ENCODE results near the gene EIPR1.
A peak's percentile ranks its signal among the peaks of the same experiment; 100 is the strongest.

The EIPR1 gene

GRCh38 chr2:3265471-3265870 is 112.1 kb downstream of the EIPR1 start:
- DNase-seq, result no peak

GRCh38 chr2:3264010-3264744 is 113.4 kb downstream of the EIPR1 start:
- DNase-seq, result no peak

GRCh38 chr2:3263487-3263886 is 114.1 kb downstream of the EIPR1 start:
- no peak for DNase-seq

GRCh38 chr2:3262437-3263388 is 114.9 kb downstream of the EIPR1 start:
- no peak for DNase-seq

- DNase-seq, result no peak
Observed at GRCh38 chr2:3261511-3261910, 116.1 kb downstream of the EIPR1 start.

DNA sequence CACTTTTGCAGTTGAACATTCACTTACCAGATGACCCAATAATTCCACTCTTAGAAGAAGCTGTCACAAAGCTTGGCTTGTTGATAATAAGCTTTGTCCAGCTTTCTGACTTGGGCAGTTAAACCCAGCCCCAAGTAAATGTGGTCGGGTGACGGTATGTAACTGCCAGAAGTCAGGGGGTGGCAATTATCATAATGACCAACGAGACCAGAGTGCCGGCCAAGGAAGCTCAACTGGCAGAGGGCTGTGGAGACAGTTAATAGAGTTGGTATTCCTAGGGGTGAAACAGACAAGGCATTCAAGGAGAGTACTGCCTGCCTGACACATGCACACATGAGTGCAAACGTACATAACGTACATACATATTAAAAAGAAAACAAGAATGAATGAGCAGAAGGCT is 116.7 kb downstream of the EIPR1 start:
- no peak for DNase-seq

DNA sequence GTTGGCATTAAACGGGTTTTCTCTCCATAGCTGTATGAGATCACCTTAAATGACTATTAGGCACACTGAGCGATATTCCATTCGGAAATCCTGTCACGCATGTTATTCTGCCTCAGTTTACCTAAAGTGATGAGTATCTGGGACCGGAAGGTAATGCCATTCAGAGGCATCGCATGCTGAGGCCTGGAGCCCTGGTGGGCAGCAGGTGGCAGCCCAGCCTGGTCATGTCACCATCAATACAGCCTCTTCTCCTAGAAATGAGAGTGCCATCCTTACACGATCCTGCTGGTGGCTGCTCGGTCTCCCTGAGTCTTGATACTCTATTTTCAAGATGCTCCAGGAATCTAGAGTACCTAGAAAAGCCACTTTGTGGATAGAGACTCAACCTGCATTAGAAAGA is 119.8 kb downstream of the EIPR1 start:
- no peak for DNase-seq

- DNase-seq, result peak; percentile 28
Observed at GRCh38 chr2:3257166-3257565, 120.5 kb downstream of the EIPR1 start.

- DNase-seq, result no peak
Observed at GRCh38 chr2:3256605-3257004, 121.0 kb downstream of the EIPR1 start.

DNA sequence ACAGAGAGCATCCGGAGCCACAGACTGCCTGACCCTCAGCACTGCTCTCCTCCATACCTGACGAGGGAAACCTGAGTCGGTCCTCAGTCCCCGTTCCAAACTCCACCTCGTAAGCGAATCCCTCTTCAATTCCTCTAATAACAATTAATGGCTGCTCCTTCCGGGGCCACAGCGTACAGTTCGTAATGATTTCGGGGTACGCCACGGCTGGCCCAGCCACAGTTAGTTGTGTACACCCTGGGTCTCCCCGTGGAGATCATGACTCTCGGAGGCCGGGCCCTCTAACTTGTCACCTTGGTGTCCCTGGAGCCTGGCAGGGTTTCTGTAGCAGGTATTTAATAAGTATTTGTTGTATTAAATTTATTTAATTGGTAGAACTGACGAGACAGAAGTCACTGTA is 121.5 kb downstream of the EIPR1 start:
- no peak for DNase-seq

DNA sequence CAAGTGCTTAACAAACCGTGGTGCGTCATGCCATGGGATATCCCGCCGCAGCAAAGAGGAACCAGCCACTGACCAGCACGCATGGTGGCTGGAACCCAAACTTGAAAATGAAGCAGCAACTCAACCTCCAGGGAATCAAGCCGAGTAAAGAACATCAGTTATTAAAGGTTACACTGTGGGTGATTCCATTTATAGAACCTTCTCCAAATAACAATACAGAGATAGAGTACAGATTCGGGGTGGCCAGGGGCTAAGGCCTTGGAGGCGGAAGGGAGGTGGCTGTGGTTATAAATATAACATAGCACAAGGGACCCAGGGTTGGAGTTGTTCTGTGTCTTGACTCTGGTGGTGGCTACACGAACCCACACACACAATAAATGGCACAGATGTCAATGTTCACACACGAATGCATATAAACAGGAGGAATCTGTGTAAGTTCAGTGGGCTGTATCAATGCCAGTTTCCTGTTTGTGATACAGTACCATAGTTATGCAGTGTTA is 123.1 kb downstream of the EIPR1 start:
- no peak for DNase-seq

GRCh38 chr2:3253913-3254441 is 123.6 kb downstream of the EIPR1 start:
- no peak for DNase-seq

GRCh38 chr2:3251946-3252345 is 125.7 kb downstream of the EIPR1 start:
- DNase-seq, result peak; percentile 4

GRCh38 chr2:3249476-3249962 is 128.1 kb downstream of the EIPR1 start:
- DNase-seq, result no peak

DNA sequence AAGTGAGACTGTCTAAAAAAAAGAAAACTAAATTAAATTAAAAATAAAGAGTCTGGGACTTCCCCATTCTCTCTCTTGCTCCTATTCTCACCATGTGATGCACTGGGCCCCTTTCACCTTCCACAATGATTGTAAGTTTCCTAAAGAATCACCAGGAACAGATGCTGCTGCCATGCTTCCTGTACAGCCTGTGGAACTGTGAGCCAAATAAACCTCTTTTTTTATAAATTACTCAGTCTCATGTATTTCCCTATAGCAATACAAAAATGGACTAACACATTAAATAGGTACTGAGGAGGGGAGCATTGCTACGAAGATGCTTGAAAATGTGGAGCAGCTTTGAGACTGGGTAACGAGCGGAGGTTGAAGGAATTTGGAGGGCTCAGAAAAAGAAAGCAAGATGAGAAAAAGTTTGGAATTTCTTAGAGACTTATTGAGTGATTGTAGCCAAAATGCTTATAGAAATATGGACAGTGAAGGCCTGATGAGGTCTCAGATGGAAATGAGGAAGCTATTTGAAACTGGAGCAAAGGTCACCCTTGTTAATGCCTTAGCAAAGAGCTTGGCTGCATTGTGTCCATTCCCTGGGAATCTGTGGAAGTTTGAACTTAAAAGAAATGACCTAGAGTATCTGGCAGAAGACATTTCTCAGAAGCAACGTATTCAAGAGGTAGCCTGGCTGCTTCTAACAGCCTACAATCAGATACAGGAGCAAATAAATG is 128.7 kb downstream of the EIPR1 start:
- no peak for DNase-seq

- DNase-seq, result no peak
Observed at GRCh38 chr2:3246928-3247714, 130.5 kb downstream of the EIPR1 start.

DNA sequence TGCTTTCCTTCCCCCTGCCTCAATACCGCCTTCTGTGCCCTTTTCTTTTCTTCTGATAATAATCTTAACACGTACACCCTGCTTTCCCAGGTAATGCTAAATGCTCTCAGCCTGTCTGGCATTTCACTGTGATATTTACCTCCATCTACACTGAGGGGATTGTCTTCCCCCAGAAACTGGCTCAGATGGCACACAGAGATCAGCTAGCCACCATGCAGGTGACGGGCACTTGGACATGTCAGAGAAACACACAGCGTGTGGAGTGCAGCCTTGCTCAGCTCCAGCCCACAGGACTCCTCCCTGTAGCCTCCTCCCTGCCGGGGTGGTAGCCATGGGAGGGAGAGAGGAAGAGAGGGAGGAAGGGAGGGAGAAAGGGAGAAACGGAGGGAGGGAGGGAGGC is 131.2 kb downstream of the EIPR1 start:
- DNase-seq, result no peak

GRCh38 chr2:3244486-3244885 is 133.1 kb downstream of the EIPR1 start:
- DNase-seq, result no peak

DNA sequence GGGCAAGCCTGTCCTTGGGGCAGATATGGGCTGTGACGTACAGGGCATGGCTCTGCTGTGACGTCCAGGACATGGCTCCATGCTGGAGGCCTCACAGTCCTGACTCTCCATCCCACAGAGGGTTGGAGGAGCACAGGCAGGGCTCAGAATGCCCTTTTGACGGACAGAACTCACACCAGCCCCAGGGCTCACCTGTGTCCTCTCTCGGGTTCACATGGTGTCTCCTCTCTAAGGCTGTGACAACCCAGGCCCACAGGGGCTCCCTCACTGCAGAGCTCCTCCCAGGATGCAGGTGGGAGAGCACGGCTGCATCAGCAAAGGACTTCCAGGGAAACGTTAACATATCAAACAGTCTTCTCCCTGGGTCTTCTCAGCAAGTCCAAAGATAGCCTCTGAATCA is 133.8 kb downstream of the EIPR1 start:
- no peak for DNase-seq

DNA sequence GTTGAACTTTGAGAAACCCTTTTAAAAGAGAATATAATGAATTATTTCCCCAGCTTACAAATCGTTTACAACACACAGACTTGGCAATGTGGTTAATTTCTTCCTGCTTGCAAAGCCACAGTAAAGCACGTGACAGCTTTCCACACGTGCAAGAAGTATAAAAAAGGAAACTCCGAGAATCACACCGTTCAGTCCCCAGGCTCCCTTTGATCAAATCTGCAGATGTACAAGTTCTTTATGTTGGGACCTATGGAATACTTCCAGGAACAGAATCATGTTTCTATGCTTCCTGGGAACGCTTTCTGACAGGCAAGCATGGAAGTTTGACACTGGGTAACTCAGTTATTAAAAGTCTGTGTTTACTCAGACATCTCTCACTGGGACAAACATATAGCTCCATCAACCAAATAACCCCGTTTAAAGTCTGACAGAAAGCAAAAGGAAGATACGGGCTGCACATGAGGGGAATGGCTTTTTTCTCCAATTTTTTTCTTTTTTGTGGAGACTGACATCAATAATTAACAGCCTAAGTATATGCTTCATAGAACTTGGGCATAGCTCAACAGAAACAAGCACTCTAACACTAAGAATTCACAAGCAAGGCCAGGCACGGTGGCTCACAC is 134.8 kb downstream of the EIPR1 start:
- DNase-seq, result peak; percentile 26

- DNase-seq, result no peak
Observed at GRCh38 chr2:3241971-3242746, 135.5 kb downstream of the EIPR1 start.
